HEK293 (cell line): ENCODE data around the gene NIPSNAP2.
A peak's percentile ranks its signal among the peaks of the same experiment; 100 is the strongest.

Experiments
- HOXD13 ChIP-seq: sonication (generic); formaldehyde crosslinking; IDR thresholded peaks from 2 replicates; pipeline ENCODE4 v1.8.0; 2022; ENCODE audit warnings: missing genetic modification reagents, borderline replicate concordance
- IKZF3 ChIP-seq: fragments of 450-650 bp; IDR thresholded peaks from 2 replicates; pipeline ENCODE4 v1.5.0; 2018; ENCODE audit warnings: missing biosample characterization, mild to moderate bottlenecking, missing genetic modification characterization, moderate library complexity
- KLF1 ChIP-seq: fragments of 450-650 bp; formaldehyde crosslinking; IDR thresholded peaks from 2 replicates; pipeline ENCODE4 v1.5.1; 2016; ENCODE audit warnings: missing biosample characterization, missing genetic modification characterization
- PRDM6 ChIP-seq: fragments of 450-650 bp; formaldehyde crosslinking; IDR thresholded peaks from 2 replicates; pipeline ENCODE4 v1.5.1; 2017; ENCODE audit warnings: missing biosample characterization, missing genetic modification characterization
- REST ChIP-seq: fragments of 450-650 bp; formaldehyde crosslinking; IDR thresholded peaks from 2 replicates; pipeline ENCODE4 v1.5.1; 2016; ENCODE audit warnings: missing biosample characterization, missing genetic modification characterization
- ZBTB11 ChIP-seq: fragments of 450-650 bp; formaldehyde crosslinking; conservative IDR thresholded peaks from 2 replicates; pipeline ENCODE4 v1.5.1; 2016; ENCODE audit warnings: low read depth, missing biosample characterization, missing genetic modification characterization
- ZEB2 ChIP-seq: fragments of 450-650 bp; formaldehyde crosslinking; IDR thresholded peaks from 2 replicates; pipeline ENCODE4 v1.5.1; 2016; ENCODE audit warnings: missing biosample characterization, missing genetic modification characterization
- ZFHX2 ChIP-seq: fragments of 450-650 bp; formaldehyde crosslinking; conservative IDR thresholded peaks from 2 replicates; pipeline ENCODE4 v1.5.1; 2016; ENCODE audit warnings: missing biosample characterization, missing genetic modification characterization
- ZNF157 ChIP-seq: fragments of 450-650 bp; formaldehyde crosslinking; IDR thresholded peaks from 2 replicates; pipeline ENCODE4 v1.5.1; 2016; ENCODE audit warnings: missing biosample characterization, missing genetic modification characterization
- ZNF184 ChIP-seq: fragments of 450-650 bp; IDR thresholded peaks from 2 replicates; pipeline ENCODE4 v1.5.1; 2018; ENCODE audit warnings: missing biosample characterization, mild to moderate bottlenecking, missing genetic modification characterization
- ZNF423 ChIP-seq: fragments of 450-650 bp; formaldehyde crosslinking; IDR thresholded peaks from 2 replicates; pipeline ENCODE4 v1.5.1; 2016; ENCODE audit warnings: missing biosample characterization, missing genetic modification characterization
- ZNF621 ChIP-seq: fragments of 450-650 bp; formaldehyde crosslinking; IDR thresholded peaks from 2 replicates; pipeline ENCODE4 v1.5.1; 2017; ENCODE audit warnings: missing biosample characterization, missing genetic modification characterization
- ZNF76 ChIP-seq: fragments of 450-650 bp; formaldehyde crosslinking; IDR thresholded peaks from 2 replicates; pipeline ENCODE4; 2016; ENCODE audit warnings: low read depth, missing biosample characterization, missing genetic modification characterization, borderline replicate concordance
- ZNF843 ChIP-seq: fragments of 450-650 bp; formaldehyde crosslinking; IDR thresholded peaks from 2 replicates; pipeline ENCODE4 v1.5.1; 2016; ENCODE audit warnings: missing biosample characterization, missing genetic modification characterization
- ZSCAN5A ChIP-seq: fragments of 450-650 bp; formaldehyde crosslinking; IDR thresholded peaks from 2 replicates; pipeline ENCODE4 v1.5.1; 2016; ENCODE audit warnings: missing biosample characterization, missing genetic modification characterization
- TF ChIP-seq, protein P1 (sequence below): fragments of 450-650 bp; formaldehyde crosslinking; IDR thresholded peaks from 2 replicates; pipeline ENCODE4 v1.5.1; 2016; ENCODE audit warnings: missing biosample characterization, missing genetic modification characterization
- TF ChIP-seq, protein P2 (sequence below): fragments of 450-650 bp; formaldehyde crosslinking; IDR thresholded peaks from 2 replicates; pipeline ENCODE4 v1.5.1; 2016; ENCODE audit warnings: missing biosample characterization, missing genetic modification characterization

The NIPSNAP2 gene

DNA sequence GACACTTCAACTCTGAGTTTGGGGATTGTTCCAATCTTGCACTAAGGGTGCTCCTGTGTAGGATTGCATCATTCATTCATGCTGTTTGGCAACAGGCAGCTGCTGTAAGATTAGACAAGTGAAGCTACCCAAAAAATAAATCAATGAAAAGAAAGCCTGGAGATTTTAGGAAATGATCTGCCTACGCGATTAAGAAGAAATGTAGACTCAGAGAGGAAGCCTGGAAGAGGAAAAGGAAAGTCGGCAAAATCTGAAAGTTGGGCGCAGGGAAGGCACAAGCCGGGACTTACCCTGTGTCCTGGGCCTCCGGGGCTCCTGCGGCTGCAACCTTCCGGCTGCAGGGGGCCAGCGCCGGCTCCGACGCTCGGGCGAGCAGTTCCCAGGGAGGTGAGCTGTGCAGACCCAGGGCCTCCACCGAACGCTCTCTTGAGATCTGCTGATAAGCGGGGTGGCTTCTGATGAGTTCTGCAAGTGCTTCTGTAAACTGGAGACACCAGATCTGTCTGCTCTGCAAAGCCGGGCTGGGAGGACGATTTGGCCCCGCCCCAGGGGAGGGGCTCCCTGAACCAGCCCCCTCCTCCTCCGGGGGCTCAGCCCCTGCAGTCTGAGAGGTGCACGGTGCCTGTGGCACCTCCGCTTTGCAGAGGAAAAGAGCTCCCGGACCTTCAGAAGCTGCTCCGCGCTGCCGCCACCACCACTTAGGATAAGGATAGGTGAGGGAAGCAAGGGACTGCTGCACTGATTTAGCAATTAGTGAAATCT is 69.5 kb downstream of the NIPSNAP2 start (continued):
- TF ChIP-seq ZBTB11 (tag by site-specific recombination) (peak; percentile 80), ZNF843 (tag by site-specific recombination) (no peak), ZNF184 (tag by site-specific recombination) (no peak), ZFHX2 (tag by site-specific recombination) (no peak), ZEB2 (tag by site-specific recombination) (peak; percentile 34; the same call in 1 of the 2 replicates), REST (tag by site-specific recombination) (no peak), ZNF621 (tag by site-specific recombination) (no peak), ZNF76 (no peak), ZSCAN5A (no peak), HOXD13 (CRISPR knock-in tag) (no peak), ZNF423 (no peak), IKZF3 (peak; percentile 50; the same call in 1 of the 2 replicates), KLF1 (no peak), PRDM6 (tag by site-specific recombination) (no peak), ZNF157 (no peak)
- TF ChIP-seq, protein P1, sequence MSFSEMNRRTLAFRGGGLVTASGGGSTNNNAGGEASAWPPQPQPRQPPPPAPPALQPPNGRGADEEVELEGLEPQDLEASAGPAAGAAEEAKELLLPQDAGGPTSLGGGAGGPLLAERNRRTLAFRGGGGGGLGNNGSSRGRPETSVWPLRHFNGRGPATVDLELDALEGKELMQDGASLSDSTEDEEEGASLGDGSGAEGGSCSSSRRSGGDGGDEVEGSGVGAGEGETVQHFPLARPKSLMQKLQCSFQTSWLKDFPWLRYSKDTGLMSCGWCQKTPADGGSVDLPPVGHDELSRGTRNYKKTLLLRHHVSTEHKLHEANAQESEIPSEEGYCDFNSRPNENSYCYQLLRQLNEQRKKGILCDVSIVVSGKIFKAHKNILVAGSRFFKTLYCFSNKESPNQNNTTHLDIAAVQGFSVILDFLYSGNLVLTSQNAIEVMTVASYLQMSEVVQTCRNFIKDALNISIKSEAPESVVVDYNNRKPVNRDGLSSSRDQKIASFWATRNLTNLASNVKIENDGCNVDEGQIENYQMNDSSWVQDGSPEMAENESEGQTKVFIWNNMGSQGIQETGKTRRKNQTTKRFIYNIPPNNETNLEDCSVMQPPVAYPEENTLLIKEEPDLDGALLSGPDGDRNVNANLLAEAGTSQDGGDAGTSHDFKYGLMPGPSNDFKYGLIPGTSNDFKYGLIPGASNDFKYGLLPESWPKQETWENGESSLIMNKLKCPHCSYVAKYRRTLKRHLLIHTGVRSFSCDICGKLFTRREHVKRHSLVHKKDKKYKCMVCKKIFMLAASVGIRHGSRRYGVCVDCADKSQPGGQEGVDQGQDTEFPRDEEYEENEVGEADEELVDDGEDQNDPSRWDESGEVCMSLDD (tag by site-specific recombination), result no peak
- TF ChIP-seq, protein P2, sequence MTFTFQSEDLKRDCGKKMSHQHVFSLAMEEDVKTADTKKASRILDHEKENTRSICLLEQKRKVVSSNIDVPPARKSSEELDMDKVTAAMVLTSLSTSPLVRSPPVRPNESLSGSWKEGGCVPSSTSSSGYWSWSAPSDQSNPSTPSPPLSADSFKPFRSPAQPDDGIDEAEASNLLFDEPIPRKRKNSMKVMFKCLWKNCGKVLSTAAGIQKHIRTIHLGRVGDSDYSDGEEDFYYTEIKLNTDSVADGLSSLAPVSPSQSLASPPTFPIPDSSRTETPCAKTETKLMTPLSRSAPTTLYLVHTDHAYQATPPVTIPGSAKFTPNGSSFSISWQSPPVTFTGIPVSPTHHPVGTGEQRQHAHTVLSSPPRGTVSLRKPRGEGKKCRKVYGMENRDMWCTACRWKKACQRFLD (tag by site-specific recombination), result no peak
